Activated T-helper 17 cell treated with anti-CD3 and anti-CD28 coated beads, Interleukin-2, amount 50 U/mL, for 72 hours (primary cell): ENCODE measurements around the gene SUV39H1. TPM values are rescaled to one million over a fixed set of nuclear protein-coding genes. Genes with fewer than 3 reads are reported as not detected.
A peak's percentile ranks its signal among the peaks of the same experiment; 100 is the strongest.

ENCODE experiments used
- ATAC-seq: fragments of 150-1000 bp; cut with Tn5 transposase; replicated peaks from 2 replicates; pipeline ENCODE4 v1.10.0; 2021; ENCODE audit warnings: mild to moderate bottlenecking, moderate library complexity
- H3K27ac Mint-ChIP-seq: one replicate; pipeline ENCODE4 v1.8.0; 2022; ENCODE audit warnings: mixed read lengths
- H3K27me3 Mint-ChIP-seq: one replicate; pipeline ENCODE4 v1.8.0; 2022; ENCODE audit warnings: mixed read lengths
- H3K36me3 Mint-ChIP-seq: one replicate; pipeline ENCODE4 v1.8.0; 2022; ENCODE audit warnings: low read depth, mild to moderate bottlenecking, mixed read lengths
- H3K4me1 Mint-ChIP-seq: one replicate; pipeline ENCODE4 v1.8.0; 2022; ENCODE audit warnings: mixed read lengths
- H3K4me3 Mint-ChIP-seq: one replicate; pipeline ENCODE4 v1.8.0; 2022; ENCODE audit warnings: mild to moderate bottlenecking, mixed read lengths
- H3K9me3 Mint-ChIP-seq: one replicate; pipeline ENCODE4 v1.8.0; 2022; ENCODE audit warnings: mixed read lengths
- total RNA-seq, 2 donors: library from RNA; stranded (reverse); gene quantifications; one replicate each; pipeline ENCODE4 v1.2.3, GENCODE V29; 2022

The SUV39H1 gene
- total RNA-seq, 2 donors from 2014 or later = 24.2 to 30.5 TPM

- H3K4me3 Mint-ChIP-seq = peak overlapping the region; percentile 76
- peaks cover 77% of the 10 kb centered on the region for H3K4me1 Mint-ChIP-seq
- peak overlapping the region; percentile 91 for H3K27ac Mint-ChIP-seq
- H3K27me3 Mint-ChIP-seq = no peaks in the 10 kb centered on the region
- H3K36me3 Mint-ChIP-seq = peaks cover 13% of the 10 kb centered on the region
- peak; percentile 29 for ATAC-seq
- no peaks in the 10 kb centered on the region for H3K9me3 Mint-ChIP-seq
These were observed 18.0 kb downstream of the SUV39H1 start for GRCh38 chrX:48714573-48714972.

DNA sequence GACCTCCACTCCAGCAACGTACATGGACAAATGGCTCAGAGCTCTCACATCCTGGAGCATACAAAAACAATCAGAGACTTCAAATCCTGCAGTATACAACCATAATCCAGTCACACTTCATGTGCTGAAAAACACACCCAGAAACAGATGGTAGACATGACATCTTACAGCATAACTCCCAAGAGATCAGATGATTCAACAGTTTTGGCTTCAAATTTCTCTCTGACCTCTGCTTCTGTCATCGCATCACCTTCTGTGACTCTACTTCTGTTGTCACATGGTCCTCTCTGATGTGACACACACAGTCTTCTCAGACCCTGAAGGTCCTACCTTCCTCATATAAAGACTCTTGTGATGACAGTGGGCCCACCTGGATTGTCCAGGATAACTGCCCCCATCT is 18.5 kb downstream of the SUV39H1 start:
- H3K27me3 Mint-ChIP-seq = no peaks in the 10 kb centered on the region
- peak; percentile 44 for ATAC-seq
- H3K36me3 Mint-ChIP-seq = peaks cover 13% of the 10 kb centered on the region
- H3K27ac Mint-ChIP-seq = peak overlapping the region; percentile 91
- no peaks in the 10 kb centered on the region for H3K9me3 Mint-ChIP-seq
- peaks cover 77% of the 10 kb centered on the region for H3K4me1 Mint-ChIP-seq
- H3K4me3 Mint-ChIP-seq = peak overlapping the region; percentile 76

DNA sequence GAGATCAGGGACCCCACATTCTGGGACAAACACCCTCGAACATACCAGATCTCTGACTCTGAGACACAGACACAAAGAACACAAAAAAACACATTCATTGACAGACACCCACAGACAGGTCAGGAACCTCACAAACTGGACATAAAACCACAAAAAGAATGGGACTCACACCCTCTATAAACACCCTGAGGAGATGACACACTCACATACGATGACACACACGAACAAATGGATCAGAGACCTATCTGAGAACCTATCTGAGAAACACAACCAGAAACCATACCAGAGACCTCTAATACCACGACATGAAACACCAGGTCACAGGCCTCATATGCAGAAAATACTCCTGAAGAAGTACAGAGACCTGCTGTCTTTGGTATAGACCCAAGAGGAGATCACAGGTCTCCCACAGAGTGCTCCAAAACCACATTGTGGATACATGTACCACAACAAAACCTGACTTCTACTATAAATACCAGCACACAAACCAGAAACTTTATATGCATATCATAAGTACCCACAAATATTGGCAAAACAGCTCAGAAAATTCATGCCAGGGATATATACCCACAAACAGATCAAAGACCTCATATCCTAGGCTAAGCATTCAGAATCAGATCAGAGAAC is 19.5 kb downstream of the SUV39H1 start:
- peak overlapping the region; percentile 91 for H3K27ac Mint-ChIP-seq
- H3K27me3 Mint-ChIP-seq = no peaks in the 10 kb centered on the region
- peak; percentile 31 for ATAC-seq
- H3K4me3 Mint-ChIP-seq = peak overlapping the region; percentile 76
- H3K4me1 Mint-ChIP-seq = peaks cover 71% of the 10 kb centered on the region
- peaks cover 13% of the 10 kb centered on the region for H3K36me3 Mint-ChIP-seq
- H3K9me3 Mint-ChIP-seq = no peaks in the 10 kb centered on the region

DNA sequence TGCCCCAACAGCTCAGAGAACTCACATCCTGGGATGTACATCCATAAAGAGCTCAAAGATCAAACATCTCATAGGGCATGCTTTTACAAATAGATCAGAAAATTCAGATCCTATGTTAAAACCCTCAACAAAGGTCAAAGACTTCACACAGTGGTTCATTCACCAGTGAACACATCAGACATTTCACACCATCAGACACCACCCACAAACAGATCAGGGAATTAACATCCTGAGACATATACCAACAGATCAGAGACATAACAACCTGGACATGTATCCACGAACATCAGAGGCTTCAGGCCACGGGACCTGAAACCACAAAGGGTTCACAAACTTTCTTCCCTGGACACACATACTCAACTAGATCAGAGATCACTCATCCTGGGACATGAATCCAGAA is 23.4 kb downstream of the SUV39H1 start:
- Mint-ChIP-seq H3K27ac (no peak overlapping the region), H3K27me3 (no peaks in the 10 kb centered on the region), H3K4me1 (peaks cover 36% of the 10 kb centered on the region), H3K36me3 (no peaks in the 10 kb centered on the region), H3K4me3 (no peak overlapping the region), H3K9me3 (no peaks in the 10 kb centered on the region)
- ATAC-seq = peak; percentile 22

DNA sequence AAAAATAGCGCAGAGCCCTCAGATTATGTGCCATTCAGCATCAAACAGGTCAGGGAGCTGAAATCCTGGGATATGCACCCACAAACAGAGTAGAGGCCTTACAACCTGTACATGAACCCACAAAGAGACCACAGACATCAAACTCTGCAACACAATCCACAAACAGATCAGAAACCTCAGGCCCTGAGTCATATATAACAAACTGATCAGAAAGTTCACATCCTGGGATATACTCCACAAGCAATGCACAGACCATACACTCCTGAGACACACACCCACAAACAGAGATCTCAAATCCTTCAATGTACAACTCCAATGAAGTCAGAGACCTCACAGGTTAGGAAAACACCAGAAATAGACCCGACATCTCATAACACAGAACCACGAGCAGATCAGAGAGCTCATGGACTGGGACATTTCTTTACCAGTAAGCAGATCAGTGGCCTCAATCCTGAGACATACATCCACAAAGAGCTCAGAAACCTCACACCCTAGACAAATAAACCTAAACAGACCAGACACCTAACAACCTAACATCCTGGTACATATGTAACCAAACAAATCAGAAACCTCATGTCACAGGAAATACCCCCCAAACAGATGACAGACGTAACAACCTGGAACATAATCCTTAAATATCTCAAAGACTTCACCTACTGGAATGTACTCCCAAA is 24.2 kb downstream of the SUV39H1 start:
- Mint-ChIP-seq H3K9me3 (no peaks in the 10 kb centered on the region), H3K4me3 (no peak overlapping the region), H3K27me3 (no peaks in the 10 kb centered on the region), H3K4me1 (peaks cover 31% of the 10 kb centered on the region), H3K27ac (no peak overlapping the region), H3K36me3 (no peaks in the 10 kb centered on the region)
- peak; percentile 70 for ATAC-seq

GRCh38 chrX:48721916-48722315 is 25.4 kb downstream of the SUV39H1 start:
- no peaks in the 10 kb centered on the region for H3K36me3 Mint-ChIP-seq
- H3K4me1 Mint-ChIP-seq = peaks cover 32% of the 10 kb centered on the region
- H3K27me3 Mint-ChIP-seq = no peaks in the 10 kb centered on the region
- H3K9me3 Mint-ChIP-seq = peaks cover 4% of the 10 kb centered on the region
- no peak overlapping the region for H3K4me3 Mint-ChIP-seq
- no peak for ATAC-seq
- no peak overlapping the region for H3K27ac Mint-ChIP-seq

GRCh38 chrX:48726596-48726995 is 30.1 kb downstream of the SUV39H1 start:
- Mint-ChIP-seq H3K4me1 (peaks cover 25% of the 10 kb centered on the region), H3K4me3 (no peak overlapping the region), H3K9me3 (peaks cover 17% of the 10 kb centered on the region), H3K27ac (peak overlapping the region; percentile 78), H3K27me3 (no peaks in the 10 kb centered on the region), H3K36me3 (no peaks in the 10 kb centered on the region)
- ATAC-seq = peak; percentile 45

- Mint-ChIP-seq H3K4me3 (no peak overlapping the region), H3K36me3 (no peaks in the 10 kb centered on the region), H3K27ac (peak overlapping the region; percentile 36), H3K4me1 (peaks cover 25% of the 10 kb centered on the region), H3K9me3 (peaks cover 17% of the 10 kb centered on the region), H3K27me3 (no peaks in the 10 kb centered on the region)
- ATAC-seq = peak; percentile 55
These were observed 32.1 kb downstream of the SUV39H1 start for GRCh38 chrX:48728653-48729052.

DNA sequence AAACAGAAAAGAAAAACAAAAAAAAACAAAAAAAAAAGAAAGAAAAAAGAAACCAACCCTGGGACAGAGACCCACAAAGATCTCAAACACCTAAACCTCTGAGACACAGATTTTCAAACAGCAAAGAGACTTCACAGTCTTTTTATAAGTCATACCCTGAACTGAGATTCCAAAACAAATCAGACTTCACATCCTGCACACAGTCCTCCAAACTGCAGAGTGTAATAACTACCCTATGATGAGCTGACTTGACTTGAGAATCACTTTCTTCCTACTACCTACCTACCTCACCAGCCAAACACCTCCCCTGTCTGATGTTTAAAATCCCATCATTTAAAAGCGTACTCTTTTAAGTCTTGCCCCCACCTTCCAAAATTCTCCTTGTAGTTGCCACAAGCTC is 39.8 kb downstream of the SUV39H1 start:
- Mint-ChIP-seq H3K4me1 (peaks cover 4% of the 10 kb centered on the region), H3K36me3 (no peaks in the 10 kb centered on the region), H3K27me3 (no peaks in the 10 kb centered on the region), H3K9me3 (no peaks in the 10 kb centered on the region), H3K4me3 (peak overlapping the region; percentile 88), H3K27ac (peak overlapping the region; percentile 93)
- peak; percentile 50 for ATAC-seq

GRCh38 chrX:48736878-48737212 is 40.3 kb downstream of the SUV39H1 start:
- ATAC-seq = no peak
- Mint-ChIP-seq H3K9me3 (no peaks in the 10 kb centered on the region), H3K4me3 (peak overlapping the region; percentile 88), H3K36me3 (no peaks in the 10 kb centered on the region), H3K4me1 (peaks cover 4% of the 10 kb centered on the region), H3K27me3 (no peaks in the 10 kb centered on the region), H3K27ac (peak overlapping the region; percentile 93)

DNA sequence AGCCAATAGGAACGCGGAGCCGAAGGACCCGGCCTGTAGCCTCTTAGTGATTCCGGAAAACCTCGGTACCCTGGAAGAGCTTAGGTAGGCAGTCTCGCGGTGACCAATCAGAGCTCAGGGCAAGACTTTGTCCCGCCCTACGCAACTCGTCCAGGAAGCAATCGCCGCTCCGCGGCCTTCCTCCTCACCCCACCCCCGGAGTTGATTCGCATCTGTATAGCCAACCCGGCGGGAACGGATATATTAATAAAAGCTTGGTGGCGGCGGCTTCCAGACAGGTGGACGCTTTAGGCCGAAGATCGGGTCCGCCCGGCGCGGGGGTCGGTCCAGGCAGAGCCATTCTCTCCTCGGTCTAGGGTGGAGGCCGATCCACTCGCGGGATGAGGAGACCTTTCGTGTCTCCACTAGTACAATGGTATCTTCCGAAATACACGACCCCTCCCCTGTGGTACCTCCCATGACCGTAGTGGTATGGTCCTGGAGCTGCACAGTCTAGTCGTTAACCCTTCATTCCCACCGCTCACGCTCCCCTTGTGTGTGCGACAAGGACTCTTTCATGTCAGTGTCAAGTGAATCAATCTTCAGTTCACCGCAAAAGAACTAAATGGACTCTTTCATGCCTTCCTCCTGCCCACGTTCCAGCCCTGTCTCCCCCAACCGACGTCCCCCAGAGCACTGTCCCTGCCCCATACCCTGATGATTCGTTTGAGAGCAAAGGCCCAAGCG is 40.8 kb downstream of the SUV39H1 start:
- H3K4me1 Mint-ChIP-seq = peaks cover 4% of the 10 kb centered on the region
- no peaks in the 10 kb centered on the region for H3K27me3 Mint-ChIP-seq
- H3K27ac Mint-ChIP-seq = peak overlapping the region; percentile 93
- peak overlapping the region; percentile 88 for H3K4me3 Mint-ChIP-seq
- ATAC-seq = peak; percentile 98
- H3K9me3 Mint-ChIP-seq = no peaks in the 10 kb centered on the region
- no peaks in the 10 kb centered on the region for H3K36me3 Mint-ChIP-seq

DNA sequence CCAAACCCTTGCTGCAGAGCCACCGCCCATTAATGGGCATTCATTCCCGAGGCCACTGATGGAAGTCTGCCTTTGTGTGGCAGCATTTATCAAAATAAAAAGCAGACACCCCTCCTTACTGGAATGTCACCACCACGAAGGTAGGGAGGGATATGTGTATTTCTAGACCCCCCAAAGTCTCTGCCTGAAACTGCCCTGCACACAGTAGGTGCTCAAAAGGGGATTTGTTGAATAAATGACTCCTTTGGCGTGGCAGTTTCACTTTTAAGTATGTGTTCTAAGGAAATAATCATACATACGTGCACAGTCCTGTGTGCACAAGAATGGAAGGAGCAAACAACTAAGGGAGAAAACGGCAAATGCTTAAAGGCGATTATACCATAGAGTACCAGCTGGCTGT is 41.4 kb downstream of the SUV39H1 start:
- H3K27me3 Mint-ChIP-seq = no peaks in the 10 kb centered on the region
- H3K9me3 Mint-ChIP-seq = no peaks in the 10 kb centered on the region
- no peak for ATAC-seq
- peak overlapping the region; percentile 88 for H3K4me3 Mint-ChIP-seq
- peak overlapping the region; percentile 93 for H3K27ac Mint-ChIP-seq
- H3K4me1 Mint-ChIP-seq = peaks cover 4% of the 10 kb centered on the region
- H3K36me3 Mint-ChIP-seq = no peaks in the 10 kb centered on the region

- no peak overlapping the region for H3K4me3 Mint-ChIP-seq
- no peaks in the 10 kb centered on the region for H3K4me1 Mint-ChIP-seq
- no peaks in the 10 kb centered on the region for H3K36me3 Mint-ChIP-seq
- ATAC-seq = no peak
- no peaks in the 10 kb centered on the region for H3K27me3 Mint-ChIP-seq
- H3K27ac Mint-ChIP-seq = no peak overlapping the region
- H3K9me3 Mint-ChIP-seq = no peaks in the 10 kb centered on the region
These were observed 45.3 kb downstream of the SUV39H1 start for GRCh38 chrX:48741834-48742233.

GRCh38 chrX:48745222-48745621 is 48.7 kb downstream of the SUV39H1 start:
- Mint-ChIP-seq H3K4me3 (no peak overlapping the region), H3K27ac (no peak overlapping the region), H3K9me3 (no peaks in the 10 kb centered on the region), H3K27me3 (no peaks in the 10 kb centered on the region), H3K36me3 (no peaks in the 10 kb centered on the region), H3K4me1 (no peaks in the 10 kb centered on the region)
- ATAC-seq = no peak
